HuH-7 (cell line): Measurements from ENCODE around the gene SHB.

ENCODE experiments used
- DNase-seq: peaks from one replicate; pipeline ENCODE4 v3.0.0; 2011; ENCODE audit warnings: low spot score

Gene SHB

DNA sequence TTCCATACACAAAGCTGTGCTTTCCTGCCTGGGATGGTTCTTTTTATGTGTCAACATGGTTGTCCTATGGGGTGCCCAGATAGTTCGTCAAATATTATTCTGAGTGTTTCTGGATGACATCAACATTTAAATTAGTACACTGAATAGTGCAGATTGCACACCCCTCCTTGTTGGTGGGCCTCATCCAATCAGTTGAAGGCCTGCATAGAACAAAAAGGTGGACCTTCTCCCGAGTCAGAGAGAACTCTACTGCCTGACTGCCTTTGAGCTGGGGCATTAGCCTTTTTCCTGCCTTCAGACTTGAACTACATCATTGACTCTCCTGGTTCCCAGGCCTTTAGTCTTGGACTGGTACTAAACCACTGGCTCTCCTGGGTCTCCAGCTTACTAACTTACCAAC, 80.4 kb downstream of the SHB start:
- no peak for DNase-seq

DNA sequence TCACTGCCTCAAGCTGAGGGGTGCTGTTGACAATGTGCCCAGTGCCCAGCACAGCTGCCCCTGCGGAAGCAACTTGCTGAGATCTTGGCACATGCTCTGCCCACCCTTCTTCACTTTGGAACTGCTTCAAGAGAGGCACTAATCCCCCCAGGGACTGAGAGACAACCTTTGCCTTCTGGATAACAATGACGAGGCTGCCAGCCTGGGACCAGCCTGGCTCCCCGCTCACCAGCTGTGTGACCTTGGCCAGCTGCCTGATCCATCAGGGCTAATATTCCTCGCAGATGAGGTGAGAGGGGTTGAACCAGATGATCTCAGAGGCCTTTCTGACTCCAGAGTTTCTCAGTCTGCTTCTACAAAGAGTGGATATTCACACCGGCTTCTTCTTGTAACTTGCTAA, 81.0 kb downstream of the SHB start:
- DNase-seq = no peak

DNA sequence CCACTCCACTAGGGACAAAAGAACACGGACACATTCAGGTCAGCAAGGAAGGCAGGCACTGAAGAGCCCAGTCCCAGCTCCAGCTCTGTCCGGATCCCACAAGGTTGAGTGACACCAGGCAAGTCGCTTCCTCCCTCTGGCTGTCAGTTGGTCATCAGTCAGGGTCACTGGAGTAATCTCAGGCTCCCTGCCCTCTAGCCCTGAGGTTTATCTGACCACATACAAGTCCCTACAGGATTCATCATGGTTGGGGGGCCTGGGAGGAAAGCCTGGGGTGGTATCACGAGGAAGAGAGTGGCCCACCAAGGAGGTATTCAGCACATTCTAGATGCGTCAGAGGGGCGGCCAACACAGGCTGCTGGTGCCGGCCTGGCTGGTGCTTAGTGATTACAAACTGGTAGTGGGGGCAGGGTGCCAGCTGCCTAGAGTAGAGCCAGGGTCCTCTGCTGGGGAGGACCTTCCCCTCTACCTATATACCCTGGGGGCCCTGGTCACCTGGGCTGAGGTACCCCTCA, 81.5 kb downstream of the SHB start:
- DNase-seq = no peak

DNA sequence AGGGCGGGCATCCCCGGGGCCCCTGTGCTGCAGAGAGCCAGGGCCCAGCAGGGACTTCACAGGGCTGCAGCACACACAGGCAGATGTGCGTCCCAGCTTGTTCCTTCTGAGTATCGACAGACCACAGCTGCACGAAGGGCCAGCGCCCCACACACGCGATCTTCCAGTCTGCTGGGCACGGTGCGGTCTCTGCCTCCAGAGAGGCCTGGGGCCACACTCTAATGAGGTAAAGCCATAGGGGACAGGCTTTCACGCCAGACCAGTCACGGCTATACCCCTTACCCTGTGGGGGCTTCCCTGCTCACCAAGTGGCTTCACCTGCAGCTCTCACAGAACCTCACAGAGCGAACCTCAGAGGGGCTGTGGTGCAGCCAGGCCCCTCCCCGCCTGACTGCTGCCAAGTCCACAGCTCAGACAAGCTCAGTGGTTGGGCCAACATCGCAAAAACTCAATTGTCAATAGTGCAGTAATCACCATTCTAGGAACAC, 82.2 kb downstream of the SHB start:
- DNase-seq = no peak

DNA sequence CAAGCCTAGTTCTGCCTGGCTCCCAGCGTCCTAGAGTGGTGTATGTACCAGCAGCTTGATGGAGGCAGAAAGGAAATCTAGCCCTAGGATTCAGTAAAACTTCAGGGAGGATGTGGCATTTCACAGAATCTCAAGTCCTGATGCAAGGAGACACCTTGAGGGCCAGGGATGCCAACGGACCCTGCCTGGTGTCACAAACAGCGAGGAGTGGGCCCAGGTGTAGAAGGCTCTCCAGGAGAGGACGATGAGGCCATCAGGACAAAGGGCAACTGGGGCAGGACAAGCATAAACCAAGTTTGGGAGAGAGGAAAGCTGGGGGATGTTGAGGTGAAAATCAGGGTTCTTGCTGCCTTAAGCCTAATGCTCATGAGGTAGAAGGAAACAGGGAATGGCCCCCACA, 83.0 kb downstream of the SHB start:
- DNase-seq = no peak

DNA sequence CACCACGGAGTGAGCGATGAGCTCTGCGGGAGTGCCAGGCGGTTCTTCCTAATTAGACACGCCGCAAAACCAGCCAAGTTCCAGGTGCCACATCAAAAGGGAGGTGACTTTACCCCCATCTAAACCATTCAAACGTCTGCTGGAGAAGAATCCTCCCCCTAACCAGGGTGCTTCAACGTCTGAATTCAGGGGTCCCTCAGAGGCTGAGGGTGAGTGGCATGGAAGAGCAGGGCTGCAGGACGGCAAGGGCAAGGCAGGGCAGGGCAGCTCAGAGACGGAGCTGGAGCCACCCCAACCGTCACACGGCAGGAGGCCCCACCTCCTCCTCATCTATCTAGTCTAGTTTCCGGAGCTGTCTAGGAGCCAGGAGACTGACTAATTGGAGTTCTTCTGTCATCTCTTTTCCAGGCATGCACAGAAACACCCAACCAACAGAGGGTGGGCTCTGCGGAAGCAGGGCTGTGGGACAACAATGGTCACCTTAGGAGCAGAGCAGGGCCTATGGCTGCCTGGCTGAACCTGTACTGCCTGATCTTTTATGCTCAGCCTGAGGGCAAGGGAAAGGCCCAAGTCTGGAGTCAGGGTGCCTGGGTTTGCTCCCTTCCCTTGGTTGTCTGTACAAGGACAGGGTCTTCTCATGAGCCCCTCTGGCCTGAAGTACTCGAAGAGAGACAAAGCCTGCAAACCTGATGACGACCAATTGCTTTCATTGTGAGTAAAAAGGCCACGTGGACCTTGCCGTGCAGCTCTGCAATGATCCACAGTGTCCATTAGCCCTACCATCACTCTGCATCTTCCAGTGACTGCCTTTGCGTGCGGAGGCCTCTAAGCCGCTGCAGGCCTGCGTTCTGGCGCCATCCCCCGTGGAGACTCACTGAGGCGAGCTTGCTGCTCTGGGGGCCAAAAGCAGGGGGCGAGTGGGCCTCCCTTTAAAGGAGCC, 84.1 kb downstream of the SHB start:
- DNase-seq = no peak

DNA sequence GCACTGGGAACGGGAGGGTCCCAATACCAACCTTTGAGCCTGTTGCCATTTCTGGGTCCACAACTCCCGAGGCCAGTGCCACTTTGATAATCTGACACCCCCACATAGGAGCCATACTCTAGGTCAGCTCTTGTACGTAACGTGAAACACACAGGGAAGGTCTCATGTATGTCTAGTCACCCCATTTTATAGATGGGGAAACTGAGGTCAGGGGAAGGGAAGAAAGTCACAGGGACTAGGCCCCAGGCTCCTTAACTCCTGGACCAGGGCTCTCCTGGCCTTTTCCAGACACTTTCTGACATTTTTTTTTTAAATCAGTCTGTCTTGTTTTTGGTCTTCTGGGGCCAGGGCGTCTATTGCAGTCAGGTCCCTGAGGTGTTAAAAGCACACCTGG, 84.8 kb downstream of the SHB start:
- no peak for DNase-seq

DNA sequence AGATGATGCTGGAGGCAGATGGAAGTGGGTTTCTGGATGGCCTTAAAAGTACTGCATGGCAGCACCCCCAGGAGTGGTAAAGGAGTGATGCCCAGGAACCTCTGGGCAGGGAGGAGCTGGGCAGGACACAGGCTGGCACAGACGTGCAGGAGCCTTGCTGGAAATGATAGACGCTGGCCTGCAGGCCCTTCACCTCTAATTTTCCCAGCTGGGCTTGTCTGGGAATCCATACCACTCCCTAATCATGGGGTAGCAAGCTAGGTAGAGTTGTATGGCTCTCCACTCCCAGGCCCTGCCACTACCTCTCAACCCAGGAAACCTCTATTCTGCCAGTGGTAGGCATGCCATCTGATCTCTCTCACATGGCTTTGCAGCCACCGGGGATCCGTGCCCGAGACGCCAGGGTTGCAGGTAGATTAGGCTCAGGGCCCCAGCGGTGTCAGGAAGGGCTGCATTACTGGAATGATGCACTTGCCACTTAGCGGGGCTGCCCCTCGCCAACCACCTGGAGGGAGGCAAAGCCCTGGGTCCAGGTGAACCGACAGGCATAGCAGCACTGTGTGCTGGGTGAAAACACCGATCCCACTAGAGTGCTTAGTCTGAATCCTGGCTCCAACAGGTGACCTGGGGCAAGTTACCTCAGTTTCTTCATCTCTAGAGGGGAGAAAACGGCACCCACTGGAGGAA, 85.5 kb downstream of the SHB start:
- no peak for DNase-seq

DNA sequence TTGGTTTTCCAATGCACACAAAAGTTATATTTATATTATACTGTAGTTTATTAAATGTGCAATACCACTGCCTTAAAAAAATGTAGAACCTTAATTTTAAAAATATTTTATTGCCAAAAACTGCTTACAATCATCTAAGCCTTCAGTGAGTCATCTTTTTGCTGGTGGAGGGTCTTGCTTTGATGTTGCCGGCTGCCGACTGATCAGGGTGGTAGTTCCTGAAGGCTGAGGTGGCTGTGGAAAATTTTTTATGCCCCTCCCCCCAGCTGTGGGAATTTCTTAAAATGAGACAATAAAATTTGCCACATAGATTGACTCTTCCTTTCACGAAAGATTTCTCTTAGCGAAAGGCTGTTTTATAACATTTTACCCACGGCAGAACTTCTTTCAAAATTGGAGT, 89.2 kb downstream of the SHB start:
- no peak for DNase-seq

DNA sequence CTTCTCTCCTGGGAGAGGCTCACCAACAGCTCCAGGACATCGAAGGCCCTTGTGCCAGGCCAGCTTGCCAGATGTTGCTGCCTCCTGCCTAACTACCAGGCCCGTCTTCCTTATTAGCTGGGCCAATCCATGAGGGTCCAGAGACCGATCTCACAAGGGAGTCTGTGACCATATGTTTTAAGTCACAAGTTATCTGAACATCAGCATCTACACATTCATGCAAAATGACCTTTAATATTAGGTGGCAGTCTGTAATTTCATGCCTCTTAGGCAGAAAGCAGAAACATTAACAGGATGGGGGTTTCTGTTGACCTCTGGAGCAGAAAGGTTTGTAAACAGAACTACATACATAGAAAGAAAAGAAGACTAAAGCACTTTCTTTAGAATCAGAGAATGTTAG, 90.0 kb downstream of the SHB start:
- no peak for DNase-seq

DNA sequence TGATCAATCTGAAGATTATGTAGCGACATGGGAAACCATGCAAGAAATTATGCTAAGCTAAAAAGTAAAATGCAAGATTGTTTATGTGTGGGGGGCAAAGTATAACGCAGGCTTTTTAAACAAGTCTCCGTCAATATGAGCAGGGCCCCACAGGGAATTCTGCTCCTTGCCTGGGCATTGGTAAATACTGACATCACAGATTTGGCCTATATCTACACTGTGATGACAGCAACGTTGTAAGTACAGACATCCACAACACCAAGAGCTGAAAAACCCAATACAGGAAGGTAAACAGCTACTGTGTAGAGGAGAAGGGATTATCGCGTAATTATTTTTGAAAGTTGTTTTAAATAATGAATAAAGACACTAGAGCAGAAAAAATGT, 90.6 kb downstream of the SHB start:
- no peak for DNase-seq

DNA sequence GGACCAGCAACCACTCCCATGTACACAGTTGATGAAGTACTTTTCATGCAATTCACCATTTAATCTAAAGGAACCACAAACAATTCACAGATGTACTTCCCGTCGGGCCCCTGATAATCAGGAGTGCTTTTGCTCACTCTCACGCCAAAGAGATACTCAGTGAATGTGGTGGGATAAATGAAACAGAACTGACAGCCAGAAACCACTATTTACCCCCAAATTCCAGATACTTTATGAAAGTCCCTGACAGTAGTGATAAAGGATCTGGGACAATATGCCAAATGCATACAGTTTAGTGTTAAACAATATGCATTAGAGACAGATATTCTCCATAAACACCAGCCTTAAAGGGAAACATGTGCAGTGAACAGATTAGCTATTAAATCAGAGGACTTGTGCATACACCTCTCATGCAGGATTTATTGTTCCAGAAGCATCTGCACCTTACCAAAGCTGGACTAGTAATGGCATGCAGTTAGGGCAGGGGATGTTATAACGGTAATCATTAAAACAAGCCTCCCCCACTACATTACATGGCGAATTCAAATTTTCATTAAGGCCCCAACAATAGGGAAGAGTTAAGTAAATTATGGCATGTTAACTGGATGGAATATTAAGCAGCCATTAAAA, 91.1 kb downstream of the SHB start:
- DNase-seq = no peak

DNA sequence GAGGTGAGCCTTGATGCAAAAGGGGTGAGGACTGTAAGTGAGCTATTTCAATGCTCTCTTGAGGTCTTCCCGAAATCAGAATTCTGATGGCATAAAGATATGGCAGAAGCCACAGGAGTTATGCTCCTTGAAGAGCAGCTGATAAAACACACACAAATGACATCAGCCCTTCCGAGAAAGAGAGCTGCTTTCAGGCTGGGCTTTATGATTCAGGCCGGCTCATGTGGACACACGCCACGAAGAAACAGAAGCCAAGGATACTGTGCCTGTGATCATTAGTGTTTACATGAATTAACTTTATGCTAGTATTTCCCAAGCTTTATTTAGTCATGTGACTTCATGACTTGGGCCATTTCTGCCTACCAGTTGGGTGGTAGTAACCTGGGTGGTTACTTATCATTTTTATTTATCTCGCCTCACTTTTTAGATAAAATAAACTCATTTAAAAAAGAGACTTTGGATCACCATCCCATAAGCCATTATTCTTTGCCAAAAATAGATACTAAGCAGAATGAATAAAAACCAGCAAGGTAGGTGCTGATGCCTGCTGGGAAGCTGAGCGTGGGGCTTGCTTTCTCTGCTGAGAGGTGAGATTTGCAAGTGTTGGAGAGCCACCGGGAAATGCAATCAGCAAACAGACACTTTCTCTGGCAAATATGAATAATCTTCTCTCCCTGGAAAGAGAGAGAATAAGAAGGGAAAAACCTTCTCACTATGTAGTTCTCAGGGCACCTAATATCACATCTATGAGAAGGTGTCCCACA, 92.1 kb downstream of the SHB start:
- DNase-seq = no peak

DNA sequence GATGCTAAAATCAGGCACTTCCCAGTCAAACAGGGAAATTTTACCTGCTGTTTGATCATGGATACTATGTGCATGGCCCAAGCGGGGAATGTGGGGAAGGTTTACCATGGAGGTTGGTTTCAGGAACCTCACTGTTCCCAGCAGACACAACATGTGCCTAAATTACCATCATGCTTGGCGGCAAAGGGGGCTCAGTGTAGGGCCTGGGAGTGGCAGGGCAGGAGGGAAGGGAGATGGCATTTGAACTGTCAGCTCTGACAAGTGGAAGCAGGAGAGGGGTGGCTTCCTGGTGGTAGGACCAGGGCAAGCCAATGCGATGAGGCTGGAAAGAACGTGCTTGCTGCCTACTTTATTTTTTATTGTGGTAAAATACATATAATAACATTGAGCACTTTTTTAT, 93.4 kb downstream of the SHB start:
- no peak for DNase-seq

DNA sequence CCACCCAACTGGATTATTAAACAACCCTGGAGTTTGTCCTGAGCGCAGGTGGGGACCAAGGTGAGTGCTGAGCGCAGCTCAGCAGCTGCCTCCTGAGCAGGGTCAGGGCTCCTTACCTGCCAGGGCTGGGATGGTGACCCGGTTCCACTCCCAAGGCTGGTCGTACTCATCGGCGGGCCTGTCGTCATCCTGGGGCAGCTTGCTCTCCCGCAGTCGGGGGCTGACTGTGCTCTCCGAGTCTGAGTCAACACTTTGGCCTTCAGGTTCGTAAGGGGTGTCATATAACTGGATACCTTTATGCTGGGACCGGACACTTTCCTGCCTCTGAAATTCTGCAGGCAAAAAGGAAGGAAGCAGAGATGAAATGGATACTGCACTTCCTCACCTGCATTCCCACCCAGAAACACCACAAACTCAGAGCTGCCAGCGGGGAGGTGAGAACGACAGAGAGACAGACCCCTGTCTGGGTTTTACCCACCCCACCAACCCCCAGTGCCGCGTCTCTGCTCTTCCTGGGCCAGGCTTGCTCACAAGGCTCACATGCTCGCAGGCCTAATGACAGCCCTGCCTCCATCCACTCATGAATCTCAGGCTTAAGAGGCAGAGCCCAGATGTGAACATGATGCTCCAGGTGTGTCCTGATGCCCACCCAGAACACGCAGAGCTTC, 94.4 kb downstream of the SHB start:
- DNase-seq = no peak

DNA sequence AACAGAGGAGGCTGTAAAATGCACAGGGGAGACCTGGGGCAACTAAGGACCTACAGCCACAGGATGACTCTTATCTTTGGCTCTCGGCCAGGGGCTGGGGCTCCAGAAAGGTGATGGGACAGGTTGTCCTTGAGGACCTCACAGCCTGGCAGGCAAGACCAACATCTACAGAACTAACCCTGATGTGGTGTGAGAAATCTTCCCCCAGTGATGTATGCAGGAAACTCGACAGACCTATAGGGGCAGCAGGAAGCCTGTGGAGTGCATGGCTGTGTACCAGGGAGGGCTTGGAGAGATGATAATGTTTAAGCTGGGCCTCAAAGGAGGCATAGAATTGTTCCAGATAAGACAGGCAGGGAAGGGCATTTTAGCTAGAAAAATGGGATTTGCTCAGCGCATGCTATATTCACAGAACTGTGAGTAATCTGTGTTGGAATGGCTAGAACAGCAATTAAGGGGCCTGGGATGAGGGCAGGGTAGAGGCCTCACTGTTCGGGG, 96.6 kb downstream of the SHB start:
- no peak for DNase-seq

DNA sequence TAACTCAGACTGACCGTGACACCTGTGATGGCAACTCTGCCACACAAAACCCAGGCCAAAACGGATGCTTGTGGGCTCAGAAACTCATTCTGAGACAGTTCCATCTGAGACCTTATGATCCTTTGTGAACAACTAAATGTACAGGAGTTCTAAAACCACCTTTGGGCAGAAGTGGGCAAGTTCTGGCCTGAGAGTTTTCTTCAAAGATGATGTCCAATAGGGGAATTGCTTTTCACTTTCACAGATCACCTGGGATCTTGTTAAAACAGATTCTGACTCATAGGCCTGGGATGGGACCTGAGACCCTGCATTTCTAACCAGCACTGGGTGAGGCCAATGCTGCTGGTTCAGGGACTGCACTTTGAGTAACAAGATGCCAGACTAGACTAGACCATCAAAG, 97.3 kb downstream of the SHB start:
- no peak for DNase-seq

DNA sequence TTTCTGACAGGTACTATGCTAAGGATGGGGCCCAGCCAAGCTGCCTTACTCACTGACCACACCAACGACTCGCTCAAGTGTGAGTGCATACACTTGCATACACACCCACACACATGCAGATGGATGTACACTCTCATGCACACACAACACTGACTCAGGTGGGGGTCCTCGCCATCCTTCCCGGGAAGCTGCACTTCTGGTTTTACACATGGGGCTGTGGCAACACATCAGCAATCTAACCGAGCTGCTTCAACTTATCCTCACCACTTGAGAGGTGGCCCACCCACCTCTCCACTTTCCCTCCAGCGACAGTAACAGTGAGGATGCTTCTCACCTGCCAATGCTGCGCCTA, 97.9 kb downstream of the SHB start:
- DNase-seq = no peak

DNA sequence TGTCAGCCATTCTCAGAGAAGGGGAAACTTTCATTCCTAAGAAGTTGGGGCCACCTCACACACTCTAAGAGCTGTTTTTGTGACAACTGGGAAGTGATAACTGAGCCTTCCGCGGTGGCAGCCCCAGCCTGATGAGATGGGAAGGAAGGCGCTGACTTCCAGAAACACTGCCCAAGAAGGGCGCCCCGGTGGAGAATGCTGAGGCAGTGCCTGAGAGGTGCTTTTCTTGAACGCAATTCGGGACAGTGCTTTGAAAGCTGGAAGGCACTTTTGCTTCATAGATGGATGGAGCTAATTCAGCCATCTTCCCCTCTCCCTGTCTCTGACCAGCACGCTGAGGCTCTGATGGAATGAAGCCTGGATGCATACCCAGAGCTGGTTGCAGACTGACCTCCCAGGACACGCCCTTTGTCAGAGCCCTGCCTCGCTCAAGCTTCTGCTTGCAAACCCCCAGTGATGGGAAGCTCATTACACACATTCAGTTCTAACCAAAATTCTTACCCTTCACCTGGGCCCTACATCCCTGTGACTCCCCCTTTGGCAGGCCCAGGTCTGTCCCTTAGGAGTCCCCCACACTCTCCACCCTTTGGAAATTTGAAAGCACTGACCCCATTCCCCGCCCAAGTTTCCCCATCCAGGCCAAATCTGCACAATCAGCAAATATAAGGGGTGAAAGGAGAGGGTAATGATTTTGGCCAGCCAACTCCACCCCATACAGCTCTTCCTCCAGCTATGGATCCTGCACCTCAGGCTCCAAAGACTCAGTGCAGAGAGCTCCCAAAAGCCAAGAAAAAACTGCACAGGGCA, 98.5 kb downstream of the SHB start:
- DNase-seq = no peak

DNA sequence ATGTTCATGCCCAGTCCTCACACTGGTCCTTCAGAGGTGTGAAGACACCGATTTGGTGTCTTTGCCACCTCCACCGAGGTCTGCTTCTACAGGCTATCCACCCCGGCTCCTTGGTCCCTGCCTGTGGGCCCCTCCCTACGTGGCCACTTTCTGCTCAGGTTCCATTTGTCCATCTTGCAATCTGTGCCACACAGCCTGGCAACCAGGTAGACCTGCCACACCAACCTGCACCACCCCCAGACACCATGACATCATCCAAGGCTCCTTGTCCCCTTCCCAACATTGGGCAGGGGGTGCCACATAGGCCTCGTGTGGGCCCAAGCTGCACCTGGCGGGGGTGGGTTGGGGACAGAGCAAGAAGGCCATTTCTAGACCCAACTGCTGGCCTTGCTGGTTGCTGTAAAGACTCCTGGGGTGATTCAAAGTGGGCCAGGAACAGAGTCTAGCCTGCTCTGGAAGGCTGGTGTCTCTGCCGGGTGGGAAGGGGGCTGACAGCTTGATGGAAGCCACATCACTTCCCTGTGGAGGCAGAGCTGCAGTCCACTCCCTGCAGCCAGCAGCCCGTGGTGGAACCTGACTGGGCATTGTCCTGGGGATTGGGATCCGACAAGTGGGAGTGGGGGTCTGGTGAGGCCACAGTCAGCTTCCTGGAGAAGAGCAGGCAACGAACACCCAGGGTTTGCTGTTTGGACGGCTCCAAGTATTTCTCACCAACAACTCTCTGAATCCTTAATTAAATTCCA, 99.3 kb downstream of the SHB start:
- no peak for DNase-seq
